Body of pancreas (tissue), 4 donors: ENCODE data around the gene EYA4. TPM values are rescaled to one million over a fixed set of nuclear protein-coding genes. Genes with fewer than 3 reads are reported as not detected.

ENCODE experiments used
- ATAC-seq: fragments of 150-250 bp; one replicate; pipeline ENCODE4 v1.9.1; 2016
- DNase-seq, 4 donors: peaks; one replicate each; pipeline ENCODE4 v3.0.0-alpha.2; 2019
- H3K27ac ChIP-seq, 4 donors: fragments of 200-600 bp; sonication (generic); 1 replicate in 3 of 4; 2 replicates in 1 of 4; pipeline versions ENCODE4 v1.5.1 to v1.6.1; 2016 to 2019; ENCODE audit warnings: mild to moderate bottlenecking in 1 of 4, mixed read lengths in 1 of 4, moderate library complexity in 1 of 4
- H3K27me3 ChIP-seq, 2 donors: fragments of 200-600 bp; sonication (generic); one replicate each; pipeline ENCODE4 v1.6.0; 2016; ENCODE audit warnings: mild to moderate bottlenecking in 1 of 2
- H3K36me3 ChIP-seq, 2 donors: fragments of 200-600 bp; sonication (generic); replicated peaks in 1 of 2; 2 replicates each; pipeline ENCODE4 v1.5.1; 2016; ENCODE audit warnings: low read depth in 2 of 2; ENCODE audit not compliant: insufficient read depth in 1 of 2
- H3K4me1 ChIP-seq: fragments of 200-600 bp; sonication (generic); one replicate; pipeline ENCODE4 v1.6.0; 2016
- H3K4me3 ChIP-seq, 2 donors: fragments of 200-600 bp; sonication (generic); 1 replicate in 1 of 2; 2 replicates in 1 of 2; pipeline ENCODE4 v1.5.1; 2016 to 2019
- H3K9me3 ChIP-seq, 3 donors: fragments of 200-600 bp; sonication (generic); 1 replicate in 2 of 3; 2 replicates in 1 of 3; pipeline ENCODE4 v1.5.1; 2016
- POLR2A ChIP-seq, 3 donors: fragments of 450-650 bp; IDR thresholded peaks; one replicate each; pipeline ENCODE4 v1.6.1; 2016; ENCODE audit warnings: antibody characterized with exemption in 3 of 3, mild to moderate bottlenecking in 2 of 3
- whole genome bisulfite sequencing, 2 donors: methylation state at CpG; one replicate each; pipeline ENCODE4 v1.1.5; 2017; 5-methylcytosine and 5-hydroxymethylcytosine counted together
- intact Hi-C: fragments of 100-400 bp; cut with DNase I; formaldehyde crosslinking; loops from one replicate; pipeline ENCODE4 v1.15.1; 2023
- total RNA-seq, 2 donors: library from RNA; depleted of rRNA; stranded (reverse); fragments of >200 nt; gene quantifications; one replicate each; pipeline ENCODE4 v1.1.0, GENCODE V29; 2016
- TF ChIP-seq, protein P1 (sequence below), 7 experiments: fragments of 450-650 bp in 4 of 7; fragments of 200-600 bp in 3 of 7; sonication (generic) in 3 of 7; IDR thresholded peaks; one replicate each; pipeline ENCODE4 v1.5.1; 2016 to 2019; ENCODE audit warnings: antibody characterized with exemption in 7 of 7

Gene EYA4
- total RNA-seq, 2 donors from 2014 or later = 0.26 to 5.3 TPM

DNA sequence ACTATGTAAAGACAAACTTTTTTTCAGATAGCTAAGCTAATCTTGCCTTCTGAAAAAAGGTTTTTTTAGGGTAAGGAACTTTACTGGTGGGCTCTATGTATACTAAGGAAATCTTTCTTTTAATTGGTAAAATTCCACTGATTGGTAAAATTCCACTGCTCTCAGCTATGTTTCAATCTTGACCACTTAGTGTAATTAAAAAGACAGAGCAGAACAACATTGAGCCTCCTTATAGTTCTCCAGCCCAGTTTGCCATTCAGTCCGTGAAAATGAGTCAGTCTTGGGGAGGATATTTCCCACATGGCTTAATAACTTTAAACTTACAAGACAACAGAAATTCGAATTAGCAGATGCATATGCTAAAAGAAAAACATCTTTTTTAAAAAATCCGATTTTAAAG is 92.7 kb downstream of the EYA4 start:
- Histone ChIP-seq H3K36me3 (no peaks in the 10 kb centered on the region), H3K9me3 (no peaks in the 10 kb centered on the region), H3K27ac (no peak overlapping the region), H3K4me1 (no peaks in the 10 kb centered on the region), H3K27me3 (no peaks in the 10 kb centered on the region), H3K4me3 (no peak overlapping the region)
- intact Hi-C loops = no loop called here
- TF ChIP-seq, protein P1, sequence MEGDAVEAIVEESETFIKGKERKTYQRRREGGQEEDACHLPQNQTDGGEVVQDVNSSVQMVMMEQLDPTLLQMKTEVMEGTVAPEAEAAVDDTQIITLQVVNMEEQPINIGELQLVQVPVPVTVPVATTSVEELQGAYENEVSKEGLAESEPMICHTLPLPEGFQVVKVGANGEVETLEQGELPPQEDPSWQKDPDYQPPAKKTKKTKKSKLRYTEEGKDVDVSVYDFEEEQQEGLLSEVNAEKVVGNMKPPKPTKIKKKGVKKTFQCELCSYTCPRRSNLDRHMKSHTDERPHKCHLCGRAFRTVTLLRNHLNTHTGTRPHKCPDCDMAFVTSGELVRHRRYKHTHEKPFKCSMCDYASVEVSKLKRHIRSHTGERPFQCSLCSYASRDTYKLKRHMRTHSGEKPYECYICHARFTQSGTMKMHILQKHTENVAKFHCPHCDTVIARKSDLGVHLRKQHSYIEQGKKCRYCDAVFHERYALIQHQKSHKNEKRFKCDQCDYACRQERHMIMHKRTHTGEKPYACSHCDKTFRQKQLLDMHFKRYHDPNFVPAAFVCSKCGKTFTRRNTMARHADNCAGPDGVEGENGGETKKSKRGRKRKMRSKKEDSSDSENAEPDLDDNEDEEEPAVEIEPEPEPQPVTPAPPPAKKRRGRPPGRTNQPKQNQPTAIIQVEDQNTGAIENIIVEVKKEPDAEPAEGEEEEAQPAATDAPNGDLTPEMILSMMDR (IDR thresholded peaks at IDR 0.05) = no peak
- no peak for TF ChIP-seq POLR2A (IDR thresholded peaks at IDR 0.05)
- WGBS, 2 donors = 47 to 63% methylated on average over 3 of the region's 3 CpGs
- ATAC-seq = no peak
- DNase-seq = no peak

DNA sequence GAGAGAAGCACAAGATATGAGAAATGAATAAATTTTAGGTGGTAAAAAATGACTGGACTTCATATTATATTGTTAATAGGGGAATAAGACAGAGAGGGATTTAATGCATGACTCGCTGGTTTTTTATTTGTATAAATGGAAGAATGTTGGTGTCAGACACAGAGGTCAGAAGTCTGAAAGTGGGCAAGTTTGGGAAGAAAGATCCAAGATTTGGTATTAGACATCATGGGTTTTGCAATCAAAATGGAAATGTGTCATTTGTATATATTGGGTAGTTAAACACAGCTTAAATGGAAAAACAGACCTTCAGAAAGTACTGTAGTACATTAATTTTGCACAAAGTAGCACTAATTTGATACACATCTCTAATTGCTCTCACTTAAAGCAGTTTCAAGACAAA is 96.2 kb downstream of the EYA4 start:
- intact Hi-C loops = no loop called here
- no peaks in the 10 kb centered on the region for H3K36me3 ChIP-seq
- TF ChIP-seq, protein P1 (IDR thresholded peaks at IDR 0.05) = no peak
- TF ChIP-seq POLR2A (IDR thresholded peaks at IDR 0.05) = no peak
- no peak overlapping the region for H3K27ac ChIP-seq
- WGBS, 2 donors = 77 to 78% methylated on average over 1 of the region's 1 CpG
- H3K27me3 ChIP-seq = no peaks in the 10 kb centered on the region
- H3K4me3 ChIP-seq = no peak overlapping the region
- DNase-seq = no peak
- no peak for ATAC-seq
- H3K9me3 ChIP-seq = no peaks in the 10 kb centered on the region
- peaks cover 4% of the 10 kb centered on the region for H3K4me1 ChIP-seq

DNA sequence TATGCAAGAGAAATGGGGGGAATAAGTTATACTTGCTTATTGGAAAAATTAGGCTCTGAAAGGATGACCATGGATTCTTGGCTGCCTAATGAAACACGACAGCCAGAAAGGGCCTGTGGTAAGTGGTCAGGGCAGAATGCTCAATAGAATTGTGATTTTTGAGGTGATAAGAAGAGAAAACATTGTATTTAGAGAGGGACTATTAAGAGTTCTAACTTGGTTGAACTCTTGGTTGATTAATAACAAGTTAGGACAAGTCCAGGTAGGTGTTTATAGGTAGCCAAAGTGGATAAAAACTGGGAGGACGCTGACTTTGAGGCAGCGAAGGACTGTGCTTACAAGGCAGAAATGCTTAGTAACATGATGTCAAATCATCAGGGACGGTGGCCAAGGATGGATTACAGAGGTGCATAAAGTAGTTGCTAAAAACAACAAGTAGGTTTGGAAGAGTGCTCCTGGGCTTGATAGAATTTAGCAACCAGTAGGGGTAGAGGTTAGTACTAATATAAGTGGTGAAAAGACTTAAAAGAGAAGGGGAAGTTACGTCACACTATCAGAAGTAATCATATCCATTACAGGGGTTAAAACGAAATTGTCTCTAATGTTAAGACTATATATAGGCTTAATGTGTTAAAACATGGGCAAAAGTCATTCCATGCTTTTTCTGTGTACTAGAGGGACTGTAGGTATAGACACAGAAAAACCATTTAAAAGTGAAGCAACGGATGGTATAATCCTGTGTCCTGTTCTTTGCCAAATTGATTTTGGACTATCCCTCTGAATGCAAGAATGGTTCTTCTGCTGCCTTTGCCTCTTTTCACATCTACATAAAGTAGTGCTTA is 98.6 kb downstream of the EYA4 start:
- Histone ChIP-seq H3K4me3 (no peak overlapping the region), H3K36me3 (no peaks in the 10 kb centered on the region), H3K9me3 (no peaks in the 10 kb centered on the region), H3K27ac (no peak overlapping the region), H3K4me1 (peaks cover 4% of the 10 kb centered on the region), H3K27me3 (no peaks in the 10 kb centered on the region)
- no peak for TF ChIP-seq POLR2A (IDR thresholded peaks at IDR 0.05)
- TF ChIP-seq, protein P1 (IDR thresholded peaks at IDR 0.05) = no peak
- intact Hi-C loops = no loop called here
- 57 to 61% methylated on average over 7 of the region's 7 CpGs for WGBS, 2 donors
- no peak for DNase-seq
- ATAC-seq = no peak

DNA sequence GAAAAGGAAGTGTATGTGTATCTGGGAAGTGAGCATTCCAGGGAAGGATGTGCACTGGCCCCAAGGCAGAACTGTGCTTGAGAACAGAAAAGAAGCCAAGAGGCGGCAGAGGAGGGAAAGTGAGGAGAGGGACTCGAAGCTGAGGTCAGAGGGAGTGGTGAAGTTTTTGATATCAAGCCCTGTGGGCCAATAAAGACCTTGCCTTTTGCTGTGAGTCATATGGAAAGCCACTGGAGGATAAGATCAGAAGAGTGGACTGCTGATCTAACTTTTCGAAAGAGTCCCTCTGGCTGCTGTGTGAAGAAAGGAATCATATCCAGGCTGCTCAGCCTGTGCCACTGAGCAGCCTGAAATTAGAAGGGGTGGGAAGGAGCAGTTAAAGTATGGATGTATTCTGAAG is 99.4 kb downstream of the EYA4 start:
- ATAC-seq (no peak), DNase-seq (no peak)
- H3K4me1 ChIP-seq = peaks cover 4% of the 10 kb centered on the region

More for the DNA sequence above, 99.4 kb downstream of the EYA4 start:
- 62 to 76% methylated on average over 3 of the region's 3 CpGs for WGBS, 2 donors
- no peaks in the 10 kb centered on the region for H3K27me3 ChIP-seq
- no peak for TF ChIP-seq POLR2A (IDR thresholded peaks at IDR 0.05)
- TF ChIP-seq, protein P1 (IDR thresholded peaks at IDR 0.05) = no peak
- no peak overlapping the region for H3K4me3 ChIP-seq
- H3K27ac ChIP-seq = peak overlapping the region in 1 of 4 donors; percentile 29
- no peaks in the 10 kb centered on the region for H3K36me3 ChIP-seq
- no peaks in the 10 kb centered on the region for H3K9me3 ChIP-seq
- intact Hi-C loops = no loop called here
